GM18951 (cell line): Measurements from ENCODE around the gene EGFL7.

Experiments
- POLR2A ChIP-seq: IDR thresholded peaks from 4 replicates; pipeline ENCODE4 v1.6.1; 2011; ENCODE audit warnings: mild to moderate bottlenecking; ENCODE audit not compliant: insufficient read length, insufficient read depth; ENCODE audit errors: extremely low read depth
- in situ Hi-C: fragments of 300-500 bp; cut with MboI; formaldehyde crosslinking; loops from one replicate; pipeline ENCODE4 v1.12.0; 2022; ENCODE audit warnings: low sequenced_read_pairs, mixed read lengths, inconsistent platforms; ENCODE audit not compliant: unreplicated experiment

Gene EGFL7

DNA sequence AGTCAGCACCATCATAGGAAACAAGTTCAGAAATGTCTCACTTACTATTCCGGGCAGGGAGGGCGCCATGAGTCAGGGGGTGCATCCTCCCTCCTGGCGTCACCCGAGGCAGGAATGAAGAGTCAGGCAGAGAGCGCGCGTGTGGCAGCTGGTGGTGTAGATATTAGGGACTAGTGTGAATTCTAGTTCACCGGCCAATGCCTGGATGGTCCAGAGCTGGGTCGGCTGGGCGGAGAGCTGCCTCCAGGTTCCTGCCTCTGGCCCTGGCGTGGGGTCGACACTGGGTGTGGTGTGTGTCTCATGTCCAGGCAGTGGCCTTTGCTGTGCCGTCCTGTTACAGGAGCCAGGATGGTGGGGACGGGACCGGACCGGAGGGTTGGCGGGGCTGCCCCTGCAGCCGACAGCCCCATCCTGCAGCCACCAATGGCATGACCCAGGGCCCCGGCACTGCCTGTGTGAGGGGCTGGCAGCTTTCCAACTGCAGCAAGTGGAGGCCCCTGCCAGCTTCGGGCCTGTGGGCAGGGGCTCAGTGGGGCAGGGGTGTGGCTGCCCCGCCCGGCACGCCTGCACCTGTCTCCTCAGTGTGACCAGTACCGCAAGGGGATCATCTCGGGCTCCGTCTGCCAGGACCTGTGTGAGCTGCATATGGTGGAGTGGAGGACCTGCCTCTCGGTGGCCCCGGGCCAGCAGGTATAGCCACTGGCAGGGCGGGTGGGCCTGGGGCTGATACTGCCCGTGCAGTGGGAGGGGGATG lies 58.8 kb downstream of the EGFL7 start:
- TF ChIP-seq POLR2A: peak; percentile 16
- in situ Hi-C loops: no loop called here
